ENCODE measurements around the gene NAPSA.

DNA sequence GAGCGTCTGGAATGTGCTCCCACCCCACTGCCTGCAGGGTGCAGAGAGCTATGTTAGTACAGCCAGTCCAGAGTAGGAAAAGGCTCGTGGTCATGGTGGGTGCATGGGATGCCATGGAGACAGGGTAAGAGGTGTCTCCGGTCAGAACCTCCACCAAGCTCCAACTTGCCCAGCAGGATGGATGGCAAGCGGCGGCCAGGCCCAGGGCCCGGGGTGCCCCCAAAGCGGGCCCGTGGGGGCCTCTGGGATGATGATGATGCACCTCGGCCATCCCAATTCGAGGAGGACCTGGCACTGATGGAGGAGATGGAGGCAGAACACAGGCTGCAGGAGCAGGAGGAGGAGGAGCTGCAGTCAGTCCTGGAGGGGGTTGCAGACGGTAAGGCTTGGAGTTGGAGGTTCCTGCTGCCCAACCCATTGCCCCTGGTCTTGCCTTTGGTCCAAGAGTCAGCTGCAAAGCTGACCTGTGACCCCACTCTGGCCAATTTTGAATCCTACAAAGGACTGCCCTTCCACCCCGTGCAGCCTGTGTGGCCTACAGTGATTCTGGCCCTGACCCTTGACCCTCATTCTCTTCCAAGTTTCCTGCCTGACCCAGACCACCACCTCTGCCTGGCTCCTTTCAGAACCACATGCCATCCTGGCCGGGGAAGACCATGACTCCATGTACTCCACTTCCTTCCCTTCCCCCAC, 33.4 kb upstream of the NAPSA start:
- TF ChIP-seq TAF1 (IDR thresholded peaks at IDR 0.05; ENCODE audit: low read depth, low read length) = no peak
- no peak for TF ChIP-seq POLR2AphosphoS5 (IDR thresholded peaks at IDR 0.05; ENCODE audit: low read depth, low read length)
